CD4-positive, alpha-beta T cell (primary cell): ENCODE measurements around the gene SELENOM. TPM values are rescaled to one million over a fixed set of nuclear protein-coding genes. Genes with fewer than 3 reads are reported as not detected.
"Not testable (repeated sequence)": the region's sequence is repeated elsewhere in the genome, so short reads cannot be mapped to it uniquely, and the experiment has no call there.

ENCODE experiments used
- ATAC-seq: fragments of 200-7000 bp; cut with Tn5 transposase; one replicate; pipeline ENCODE4 v1.10.0; 2022; ENCODE audit warnings: mild to moderate bottlenecking; ENCODE audit not compliant: poor library complexity
- CTCF ChIA-PET: fragments of 350-600 bp; sonication (Branson Sonifier 250); formaldehyde crosslinking; loops from one replicate; lab custom pipeline; 2021; ENCODE audit warnings: antibody characterized with exemption, inconsistent platforms; lab: Charles Lee
- POLR2A ChIA-PET: fragments of 350-600 bp; sonication (Branson Sonifier 250); formaldehyde crosslinking; loops from one replicate; lab custom pipeline; 2021; ENCODE audit warnings: antibody characterized with exemption, inconsistent platforms; lab: Charles Lee
- DNase-seq, 14 experiments: peaks; one replicate each; pipeline ENCODE4 v3.0.0-alpha.2; 2013 to 2020; ENCODE audit warnings: mixed read lengths in 2 of 14
- H3K27ac ChIP-seq, 2 donors: one replicate each; pipeline versions ENCODE4 v1.5.1 to v1.7.0; 2013; ENCODE audit warnings: low read length in 2 of 2, low read depth in 1 of 2, mild to moderate bottlenecking in 1 of 2
- H3K27me3 ChIP-seq, 2 experiments: 1 replicate in 1 of 2; 2 replicates in 1 of 2; pipeline versions ENCODE4 v1.6.1 to v1.7.0; 2013; ENCODE audit warnings: low read length in 2 of 2, control low read depth in 1 of 2, mild to moderate bottlenecking in 1 of 2, moderate library complexity in 1 of 2; ENCODE audit not compliant: insufficient read depth in 2 of 2, control insufficient read depth in 1 of 2
- H3K36me3 ChIP-seq: one replicate; pipeline ENCODE4 v1.6.1; 2013; ENCODE audit warnings: low read length, control low read depth; ENCODE audit not compliant: insufficient read depth
- H3K4me1 ChIP-seq: one replicate; pipeline ENCODE4 v1.6.1; 2013; ENCODE audit warnings: low read length, control low read depth; ENCODE audit not compliant: insufficient read depth
- H3K4me3 ChIP-seq: one replicate; pipeline ENCODE4 v1.5.1; 2013; ENCODE audit warnings: mild to moderate bottlenecking, low read length, moderate library complexity
- H3K9me3 ChIP-seq, 2 experiments: 1 replicate in 1 of 2; 2 replicates in 1 of 2; pipeline versions ENCODE4 v1.6.1 to v1.7.0; 2013; ENCODE audit warnings: low read length in 2 of 2, mild to moderate bottlenecking in 2 of 2, control low read depth in 1 of 2, moderate library complexity in 1 of 2; ENCODE audit not compliant: control insufficient read depth in 1 of 2, insufficient read depth in 1 of 2
- H3K27ac Mint-ChIP-seq: one replicate; pipeline ENCODE4 v1.8.0; 2020; ENCODE audit warnings: mixed read lengths
- H3K27me3 Mint-ChIP-seq: one replicate; pipeline ENCODE4 v1.8.0; 2021; ENCODE audit warnings: mixed read lengths
- H3K36me3 Mint-ChIP-seq: one replicate; pipeline ENCODE4 v1.8.0; 2021; ENCODE audit warnings: low read depth, mixed read lengths
- H3K4me1 Mint-ChIP-seq: one replicate; pipeline ENCODE4 v1.8.0; 2021; ENCODE audit warnings: low read depth, mixed read lengths
- H3K4me3 Mint-ChIP-seq: one replicate; pipeline ENCODE4 v1.8.0; 2020; ENCODE audit warnings: mild to moderate bottlenecking, mixed read lengths
- H3K9me3 Mint-ChIP-seq: one replicate; pipeline ENCODE4 v1.8.0; 2020; ENCODE audit warnings: mixed read lengths
- intact Hi-C, 2 experiments: fragments of 100-400 bp; cut with DNase I in 1 of 2; cut with micrococcal nuclease in 1 of 2; formaldehyde crosslinking; loops; one replicate each; pipeline versions ENCODE4 v1.15.1 to v1.9.0; 2023 to 2025; cut with DNase I, micrococcal nuclease
- total RNA-seq, 174 experiments: library from RNA in 2 of 174; stranded (reverse) in 2 of 174; gene quantifications; one replicate each; pipeline ENCODE4 v1.2.3 and lab custom pipeline; 2021 to 2026
- TF ChIP-seq, protein P1 (sequence below): fragments of 200-600 bp; IDR thresholded peaks from one replicate; pipeline ENCODE4 v1.8.0; 2022; ENCODE audit warnings: antibody characterized with exemption, mild to moderate bottlenecking

SELENOM gene
- total RNA-seq, 2 experiments from 2014 or later, result 78.0 to 82.4 TPM

DNA sequence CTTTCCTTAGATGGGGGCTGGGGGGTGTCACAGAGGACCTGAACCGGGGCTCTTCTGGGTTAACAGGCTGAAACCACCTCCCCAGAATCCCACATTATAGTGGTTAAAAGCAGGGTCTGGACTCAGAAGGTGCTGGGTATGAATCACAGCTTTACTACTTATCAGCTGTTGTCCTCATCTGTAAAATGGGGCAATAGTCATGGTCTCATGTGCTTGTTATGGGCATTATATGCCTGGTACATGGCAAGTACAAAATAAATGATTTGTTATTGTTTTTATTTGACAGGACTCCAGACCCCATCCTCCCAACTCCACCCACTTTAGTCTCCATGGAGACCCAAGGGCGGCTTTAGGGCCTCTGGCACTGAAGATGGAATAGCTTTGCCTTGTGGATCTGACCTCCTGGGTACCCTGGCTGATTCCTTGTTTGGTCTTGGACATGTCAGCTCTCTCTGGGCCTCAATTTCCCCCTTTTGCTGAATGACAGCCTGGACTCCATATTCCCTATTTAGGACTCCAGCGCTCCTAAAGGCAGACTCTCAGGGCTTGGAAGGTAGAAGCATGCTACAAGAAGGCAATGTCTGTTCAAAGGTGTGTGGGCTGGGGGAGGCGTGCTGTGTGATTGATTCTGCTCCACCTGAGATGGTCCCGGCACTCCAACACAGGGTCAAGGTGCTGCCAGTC lies 27.1 kb downstream of the SELENOM start:
- DNase-seq (no peak), ATAC-seq (no peak)
- H3K27ac Mint-ChIP-seq, result no peak overlapping the region
- peaks cover 33% of the 10 kb centered on the region for H3K4me1 Mint-ChIP-seq
- Histone ChIP-seq H3K9me3 (no peaks in the 10 kb centered on the region), H3K27me3 (no peaks in the 10 kb centered on the region), H3K27ac (no peak overlapping the region), H3K4me3 (peak overlapping the region; percentile 72), H3K4me1 (peaks cover 48% of the 10 kb centered on the region), H3K36me3 (no peaks in the 10 kb centered on the region)
- ChIA-PET CTCF (interaction anchor here (1.2 to 3.4 kb wide), 2 partner anchors 27 to 29 kb away, joined by 3 to 11 read pairs; partner anchors contain the start of gene SELENOM), POLR2A (interaction anchor here (1.1 to 1.8 kb wide), 5 partner anchors 27 to 445 kb away, joined by 3 to 7 read pairs (median 4); partner anchors contain the start of genes MORC2, SELENOM and TUG1)
- H3K9me3 Mint-ChIP-seq, result no peaks in the 10 kb centered on the region
- TF ChIP-seq, protein P1, sequence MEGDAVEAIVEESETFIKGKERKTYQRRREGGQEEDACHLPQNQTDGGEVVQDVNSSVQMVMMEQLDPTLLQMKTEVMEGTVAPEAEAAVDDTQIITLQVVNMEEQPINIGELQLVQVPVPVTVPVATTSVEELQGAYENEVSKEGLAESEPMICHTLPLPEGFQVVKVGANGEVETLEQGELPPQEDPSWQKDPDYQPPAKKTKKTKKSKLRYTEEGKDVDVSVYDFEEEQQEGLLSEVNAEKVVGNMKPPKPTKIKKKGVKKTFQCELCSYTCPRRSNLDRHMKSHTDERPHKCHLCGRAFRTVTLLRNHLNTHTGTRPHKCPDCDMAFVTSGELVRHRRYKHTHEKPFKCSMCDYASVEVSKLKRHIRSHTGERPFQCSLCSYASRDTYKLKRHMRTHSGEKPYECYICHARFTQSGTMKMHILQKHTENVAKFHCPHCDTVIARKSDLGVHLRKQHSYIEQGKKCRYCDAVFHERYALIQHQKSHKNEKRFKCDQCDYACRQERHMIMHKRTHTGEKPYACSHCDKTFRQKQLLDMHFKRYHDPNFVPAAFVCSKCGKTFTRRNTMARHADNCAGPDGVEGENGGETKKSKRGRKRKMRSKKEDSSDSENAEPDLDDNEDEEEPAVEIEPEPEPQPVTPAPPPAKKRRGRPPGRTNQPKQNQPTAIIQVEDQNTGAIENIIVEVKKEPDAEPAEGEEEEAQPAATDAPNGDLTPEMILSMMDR, result no peak
- H3K4me3 Mint-ChIP-seq, result peak overlapping the region; percentile 90
- intact Hi-C loops, result loop anchor here (5.0 to 10.0 kb wide), 3 partner anchors 77 to 416 kb away; partner anchors contain the start of gene DUSP18 (in 1 of the 2)
- no peaks in the 10 kb centered on the region for H3K36me3 Mint-ChIP-seq
- H3K27me3 Mint-ChIP-seq, result no peaks in the 10 kb centered on the region

DNA sequence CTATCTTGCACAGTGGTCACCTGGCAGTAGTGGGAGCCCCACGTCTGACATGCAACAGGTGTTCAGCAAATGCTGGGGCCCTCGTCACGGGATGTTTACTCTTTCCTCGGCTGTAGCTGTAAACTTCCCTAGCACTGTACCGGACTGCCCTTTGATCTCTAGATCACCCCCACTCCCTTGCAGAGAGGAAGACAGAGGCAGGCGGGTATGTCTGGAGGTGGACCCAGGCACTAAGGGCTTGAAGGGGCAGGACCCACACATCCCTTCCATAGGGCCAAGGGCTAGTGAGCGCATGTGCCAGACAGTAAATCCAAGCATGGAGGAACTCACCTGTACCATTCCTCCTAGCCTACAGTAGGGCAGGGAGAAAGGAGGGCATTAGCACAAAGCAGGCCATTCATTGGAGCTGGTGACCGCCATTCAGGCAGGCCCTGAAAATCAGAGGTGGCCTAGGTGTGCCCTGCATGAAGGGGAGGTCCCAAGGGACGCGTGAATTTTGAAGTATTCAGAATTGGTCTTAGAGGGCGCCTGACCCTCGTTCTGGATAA lies 28.2 kb downstream of the SELENOM start:
- CTCF ChIA-PET, result interaction anchor here (1.2 kb wide), 1 partner anchor 31 kb away, joined by 3 read pairs; no protein-coding TSS in a partner anchor
- no peaks in the 10 kb centered on the region for H3K9me3 Mint-ChIP-seq

DNA sequence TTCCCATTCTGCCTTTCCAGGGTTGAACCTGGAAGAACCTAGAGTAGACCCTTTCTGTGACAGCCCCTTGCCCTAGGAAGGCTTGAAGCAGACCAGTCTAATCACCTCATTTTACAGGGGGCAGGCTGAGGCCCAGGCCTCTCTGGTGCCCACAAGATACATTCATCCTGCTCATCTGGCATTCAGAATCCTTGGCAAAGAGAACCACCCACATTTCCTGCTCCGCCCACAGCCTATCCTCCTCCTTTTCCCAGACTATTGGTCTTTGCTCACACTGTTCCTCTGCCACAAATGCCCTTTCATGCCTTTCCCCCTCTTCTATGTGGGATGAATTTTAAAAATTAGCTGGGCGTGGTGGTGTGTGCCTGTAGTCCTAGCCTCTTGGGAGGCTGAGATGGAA lies 29.0 kb downstream of the SELENOM start:
- H3K27ac Mint-ChIP-seq, ATAC-seq, H3K4me3 ChIP-seq, H3K36me3 Mint-ChIP-seq, H3K9me3 Mint-ChIP-seq, H3K27me3 ChIP-seq, H3K27ac ChIP-seq, H3K36me3 ChIP-seq, DNase-seq, H3K4me3 Mint-ChIP-seq, H3K27me3 Mint-ChIP-seq, H3K9me3 ChIP-seq, intact Hi-C loops: not testable (repeated sequence)
- ChIA-PET CTCF (interaction anchor here (0.6 kb wide), 1 partner anchor 23 kb away, joined by 3 read pairs; no protein-coding TSS in a partner anchor), POLR2A (interaction anchor here (0.6 kb wide), 1 partner anchor 109 kb away, joined by 3 read pairs; the partner anchor contains the start of gene TUG1)
- peaks cover 31% of the 10 kb centered on the region for H3K4me1 ChIP-seq
- H3K4me1 Mint-ChIP-seq, result peaks cover 22% of the 10 kb centered on the region

More for the DNA sequence above, 28.2 kb downstream of the SELENOM start:
- Histone ChIP-seq H3K27ac (no peak overlapping the region), H3K27me3 (no peaks in the 10 kb centered on the region), H3K4me1 (peaks cover 38% of the 10 kb centered on the region), H3K4me3 (no peak overlapping the region), H3K36me3 (no peaks in the 10 kb centered on the region), H3K9me3 (no peaks in the 10 kb centered on the region)
- TF ChIP-seq, protein P1, result no peak
- POLR2A ChIA-PET, result no interaction called here
- peaks cover 30% of the 10 kb centered on the region for H3K4me1 Mint-ChIP-seq
- no peak overlapping the region for H3K27ac Mint-ChIP-seq
- ATAC-seq (no peak), DNase-seq (no peak)
- H3K4me3 Mint-ChIP-seq, result peak overlapping the region; percentile 20
- H3K36me3 Mint-ChIP-seq, result no peaks in the 10 kb centered on the region
- no peaks in the 10 kb centered on the region for H3K27me3 Mint-ChIP-seq
- intact Hi-C loops, result no loop called here
